ENCODE results near the gene SRR. TPM values are rescaled to one million over a fixed set of nuclear protein-coding genes. Genes with fewer than 3 reads are reported as not detected.

The SRR gene
- total RNA-seq, 1 donor from 2014 or later, result 16.3 TPM

- Mint-ChIP-seq H3K36me3 (ENCODE audit: unreplicated experiment) (peaks cover 6% of the 10 kb centered on the region), H3K9me3 (ENCODE audit: unreplicated experiment) (no peaks in the 10 kb centered on the region), H3K27ac (ENCODE audit: unreplicated experiment) (no peak overlapping the region), H3K4me3 (ENCODE audit: unreplicated experiment) (no peak overlapping the region), H3K4me1 (ENCODE audit: unreplicated experiment) (peaks cover 10% of the 10 kb centered on the region), H3K27me3 (ENCODE audit: unreplicated experiment) (no peaks in the 10 kb centered on the region)
- no peak for DNase-seq (ENCODE audit: extremely low spot score, unreplicated experiment)
- TF ChIP-seq, protein P1, sequence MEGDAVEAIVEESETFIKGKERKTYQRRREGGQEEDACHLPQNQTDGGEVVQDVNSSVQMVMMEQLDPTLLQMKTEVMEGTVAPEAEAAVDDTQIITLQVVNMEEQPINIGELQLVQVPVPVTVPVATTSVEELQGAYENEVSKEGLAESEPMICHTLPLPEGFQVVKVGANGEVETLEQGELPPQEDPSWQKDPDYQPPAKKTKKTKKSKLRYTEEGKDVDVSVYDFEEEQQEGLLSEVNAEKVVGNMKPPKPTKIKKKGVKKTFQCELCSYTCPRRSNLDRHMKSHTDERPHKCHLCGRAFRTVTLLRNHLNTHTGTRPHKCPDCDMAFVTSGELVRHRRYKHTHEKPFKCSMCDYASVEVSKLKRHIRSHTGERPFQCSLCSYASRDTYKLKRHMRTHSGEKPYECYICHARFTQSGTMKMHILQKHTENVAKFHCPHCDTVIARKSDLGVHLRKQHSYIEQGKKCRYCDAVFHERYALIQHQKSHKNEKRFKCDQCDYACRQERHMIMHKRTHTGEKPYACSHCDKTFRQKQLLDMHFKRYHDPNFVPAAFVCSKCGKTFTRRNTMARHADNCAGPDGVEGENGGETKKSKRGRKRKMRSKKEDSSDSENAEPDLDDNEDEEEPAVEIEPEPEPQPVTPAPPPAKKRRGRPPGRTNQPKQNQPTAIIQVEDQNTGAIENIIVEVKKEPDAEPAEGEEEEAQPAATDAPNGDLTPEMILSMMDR (IDR thresholded peaks at IDR 0.05), result no peak
These were observed 42.7 kb downstream of the SRR start for GRCh38 chr17:2346475-2346874.

GRCh38 chr17:2347805-2348685 lies 44.3 kb downstream of the SRR start:
- no peak for DNase-seq (ENCODE audit: extremely low spot score, unreplicated experiment)
- no peaks in the 10 kb centered on the region for H3K9me3 Mint-ChIP-seq (ENCODE audit: unreplicated experiment)
- no peaks in the 10 kb centered on the region for H3K27me3 Mint-ChIP-seq (ENCODE audit: unreplicated experiment)
- H3K4me1 Mint-ChIP-seq (ENCODE audit: unreplicated experiment), result peaks cover 10% of the 10 kb centered on the region
- peaks cover 3% of the 10 kb centered on the region for H3K36me3 Mint-ChIP-seq (ENCODE audit: unreplicated experiment)
- TF ChIP-seq, protein P1 (IDR thresholded peaks at IDR 0.05), result no peak
- H3K27ac Mint-ChIP-seq (ENCODE audit: unreplicated experiment), result peak overlapping the region; percentile 54
- no peak overlapping the region for H3K4me3 Mint-ChIP-seq (ENCODE audit: unreplicated experiment)

- no peak for DNase-seq (ENCODE audit: extremely low spot score, unreplicated experiment)
- Mint-ChIP-seq H3K9me3 (ENCODE audit: unreplicated experiment) (no peaks in the 10 kb centered on the region), H3K27ac (ENCODE audit: unreplicated experiment) (no peak overlapping the region), H3K4me1 (ENCODE audit: unreplicated experiment) (peaks cover 10% of the 10 kb centered on the region), H3K4me3 (ENCODE audit: unreplicated experiment) (no peak overlapping the region), H3K27me3 (ENCODE audit: unreplicated experiment) (no peaks in the 10 kb centered on the region), H3K36me3 (ENCODE audit: unreplicated experiment) (peaks cover 3% of the 10 kb centered on the region)
- TF ChIP-seq, protein P1 (IDR thresholded peaks at IDR 0.05), result no peak
These were observed 47.5 kb downstream of the SRR start for GRCh38 chr17:2351269-2351668.

DNA sequence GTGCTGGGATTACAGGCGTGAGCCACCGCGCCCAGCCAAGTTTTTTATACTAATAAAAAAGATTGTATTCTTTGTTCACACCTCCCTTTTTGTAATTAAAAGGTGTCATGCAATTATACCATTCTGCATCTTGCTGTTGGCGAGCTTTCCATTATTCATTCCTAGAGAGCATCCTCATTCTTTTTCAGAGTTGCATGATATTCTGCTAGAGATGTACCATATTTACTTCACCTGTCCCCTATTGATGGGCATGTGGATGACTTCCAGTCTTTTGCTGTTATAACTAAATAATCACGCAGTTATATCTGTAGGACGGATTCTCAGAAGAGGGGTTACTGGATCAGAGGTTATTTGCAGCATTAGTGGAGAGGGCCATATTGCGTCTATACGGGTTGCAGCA lies 50.6 kb downstream of the SRR start:
- Mint-ChIP-seq H3K9me3 (ENCODE audit: unreplicated experiment) (no peaks in the 10 kb centered on the region), H3K36me3 (ENCODE audit: unreplicated experiment) (peaks cover 5% of the 10 kb centered on the region), H3K27ac (ENCODE audit: unreplicated experiment) (no peak overlapping the region), H3K27me3 (ENCODE audit: unreplicated experiment) (no peaks in the 10 kb centered on the region), H3K4me1 (ENCODE audit: unreplicated experiment) (peaks cover 5% of the 10 kb centered on the region), H3K4me3 (ENCODE audit: unreplicated experiment) (no peak overlapping the region)
- no peak for DNase-seq (ENCODE audit: extremely low spot score, unreplicated experiment)
- TF ChIP-seq, protein P1 (IDR thresholded peaks at IDR 0.05), result no peak

DNA sequence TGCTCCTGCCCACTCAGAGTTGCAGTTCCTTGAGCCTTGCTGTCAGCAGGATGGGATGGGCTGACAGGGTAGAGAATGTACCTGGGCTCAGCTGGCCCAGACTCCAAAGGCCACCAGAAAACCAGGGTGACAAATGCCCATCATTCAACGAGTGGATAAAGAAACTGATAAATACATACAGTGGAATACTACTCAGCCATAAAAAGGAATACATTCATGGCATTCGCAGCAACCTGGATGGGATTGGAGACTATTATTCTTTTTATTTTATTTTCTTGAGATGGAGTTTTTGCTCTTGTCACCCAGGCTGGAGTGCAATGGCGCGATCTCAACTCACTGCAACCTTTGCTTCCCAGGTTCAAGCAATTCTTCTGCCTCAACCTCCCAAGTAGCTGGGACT lies 53.5 kb downstream of the SRR start:
- Mint-ChIP-seq H3K4me3 (ENCODE audit: unreplicated experiment) (no peak overlapping the region), H3K27ac (ENCODE audit: unreplicated experiment) (no peak overlapping the region), H3K36me3 (ENCODE audit: unreplicated experiment) (peaks cover 5% of the 10 kb centered on the region), H3K9me3 (ENCODE audit: unreplicated experiment) (no peaks in the 10 kb centered on the region), H3K27me3 (ENCODE audit: unreplicated experiment) (no peaks in the 10 kb centered on the region), H3K4me1 (ENCODE audit: unreplicated experiment) (peaks cover 10% of the 10 kb centered on the region)
- TF ChIP-seq, protein P1 (IDR thresholded peaks at IDR 0.05), result no peak
- DNase-seq (ENCODE audit: extremely low spot score, unreplicated experiment), result no peak
